Gastroesophageal sphincter (tissue), 3 donors: ENCODE data around the gene TBKBP1.

Experiments used
- CTCF ChIP-seq, 4 experiments: fragments of 200-600 bp in 2 of 4; fragments of 450-650 bp in 2 of 4; sonication (generic) in 1 of 4; IDR thresholded peaks; one replicate each; pipeline ENCODE4 v1.5.1; 2017 to 2019; ENCODE audit warnings: antibody characterized with exemption in 4 of 4, mild to moderate bottlenecking in 2 of 4, moderate library complexity in 2 of 4
- POLR2AphosphoS5 ChIP-seq: sonication (generic); formaldehyde crosslinking; IDR thresholded peaks from one replicate; pipeline ENCODE4 v1.6.1; 2017; ENCODE audit warnings: antibody characterized with exemption

GRCh38 chr17:47735139-47735464 is 41.1 kb downstream of the TBKBP1 start:
- no peak for TF ChIP-seq CTCF (IDR thresholded peaks at IDR 0.05)
- TF ChIP-seq POLR2AphosphoS5 = no peak
